HCT116 (cell line): ENCODE measurements around the gene OR10G3.

Experiments
- EGR1 ChIP-seq: IDR thresholded peaks from 2 replicates; pipeline ENCODE4 v1.6.1; 2012; ENCODE audit warnings: low read depth
- ELF1 ChIP-seq: IDR thresholded peaks from 2 replicates; pipeline ENCODE4 v1.6.1; 2012; ENCODE audit warnings: low read depth, borderline replicate concordance
- EZH2 ChIP-seq: fragments of 200-600 bp; sonication (generic); IDR thresholded peaks from 2 replicates; pipeline ENCODE4 v1.6.1; 2017; ENCODE audit warnings: antibody characterized with exemption, mixed run types
- EZH2phosphoT487 ChIP-seq: fragments of 200-600 bp; IDR thresholded peaks from 2 replicates; pipeline ENCODE4 v1.6.1; 2018; ENCODE audit warnings: antibody characterized with exemption, borderline replicate concordance
- FOSL1 ChIP-seq: IDR thresholded peaks from 2 replicates; pipeline ENCODE4 v1.6.1; 2012; ENCODE audit warnings: low read depth
- POLR2A ChIP-seq: IDR thresholded peaks from 2 replicates; pipeline ENCODE4 v1.7.0; 2011; ENCODE audit warnings: borderline replicate concordance; ENCODE audit not compliant: insufficient read depth, insufficient read length; ENCODE audit errors: extremely low read depth
- POLR2AphosphoS5 ChIP-seq: IDR thresholded peaks from 2 replicates; pipeline ENCODE4 v1.6.1; 2011; ENCODE audit warnings: mild to moderate bottlenecking, low read depth, low read length, moderate library complexity
- SIN3A ChIP-seq: IDR thresholded peaks from 2 replicates; pipeline ENCODE4 v1.6.1; 2012; ENCODE audit warnings: low read depth
- SP1 ChIP-seq: IDR thresholded peaks from 2 replicates; pipeline ENCODE4 v1.6.1; 2012; ENCODE audit warnings: low read depth
- YY1 ChIP-seq: IDR thresholded peaks from 2 replicates; pipeline ENCODE4 v1.6.1; 2011; ENCODE audit warnings: low read length, low read depth, moderate library complexity, mild to moderate bottlenecking; ENCODE audit not compliant: insufficient replicate concordance; ENCODE audit errors: extremely low read depth
- ZFX ChIP-seq: fragments of 450-650 bp; IDR thresholded peaks from 2 replicates; pipeline ENCODE4 v1.6.1; 2017
- TF ChIP-seq, protein P1 (sequence below), 3 experiments: fragments of 200-600 bp in 1 of 3; sonication (generic) in 1 of 3; IDR thresholded peaks in 2 of 3; conservative IDR thresholded peaks in 1 of 3; 2 replicates each; pipeline ENCODE4 v1.5.1; 2012 to 2017; ENCODE audit warnings: low read depth in 2 of 3, low read length in 2 of 3, antibody characterized with exemption in 1 of 3, borderline replicate concordance in 1 of 3, control low read depth in 1 of 3, mild to moderate bottlenecking in 1 of 3, mixed read lengths in 1 of 3, mixed run types in 1 of 3, moderate library complexity in 1 of 3; ENCODE audit not compliant: insufficient read depth in 1 of 3
- TF ChIP-seq, protein P2 (sequence below): IDR thresholded peaks from 2 replicates; pipeline ENCODE4 v1.6.1; 2011; ENCODE audit warnings: mild to moderate bottlenecking, low read length, moderate library complexity; ENCODE audit not compliant: insufficient replicate concordance; ENCODE audit errors: extremely low read depth
- TF ChIP-seq, protein P3 (sequence below): IDR thresholded peaks from 2 replicates; pipeline ENCODE4 v1.6.1; 2012; ENCODE audit warnings: low read depth

DNA sequence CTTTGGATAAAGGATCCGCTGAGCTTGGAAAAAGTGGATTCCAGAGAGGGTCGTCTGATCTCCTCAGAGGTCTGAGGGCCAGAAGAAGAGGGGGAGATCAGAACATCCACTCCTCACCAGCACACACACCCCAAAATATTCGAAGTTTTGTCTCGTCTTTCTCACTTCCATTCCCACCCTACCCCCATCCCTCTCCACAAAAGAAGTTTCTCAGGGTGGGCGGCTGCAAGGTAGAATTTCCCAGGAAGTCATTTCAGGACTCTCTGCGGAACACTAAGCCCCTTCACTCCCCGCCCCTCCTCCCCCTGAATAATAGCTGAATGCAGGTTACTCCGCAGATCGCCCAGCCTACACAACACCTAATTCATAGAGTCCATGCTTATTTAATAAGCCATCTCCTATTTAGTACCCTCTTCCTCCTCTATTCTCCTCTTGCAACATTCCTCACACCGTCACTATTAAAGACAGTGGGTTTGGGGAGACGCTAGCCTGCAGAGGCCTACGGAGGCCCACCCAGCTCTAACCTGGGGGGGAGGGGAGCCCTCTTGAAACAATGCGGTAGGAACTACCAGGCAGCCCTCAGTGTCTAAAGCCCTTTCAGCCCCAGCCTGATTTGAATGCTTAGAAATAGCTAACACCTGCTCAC is 53.1 kb downstream of the OR10G3 start:
- TF ChIP-seq ZFX, result no peak
- TF ChIP-seq, protein P1, sequence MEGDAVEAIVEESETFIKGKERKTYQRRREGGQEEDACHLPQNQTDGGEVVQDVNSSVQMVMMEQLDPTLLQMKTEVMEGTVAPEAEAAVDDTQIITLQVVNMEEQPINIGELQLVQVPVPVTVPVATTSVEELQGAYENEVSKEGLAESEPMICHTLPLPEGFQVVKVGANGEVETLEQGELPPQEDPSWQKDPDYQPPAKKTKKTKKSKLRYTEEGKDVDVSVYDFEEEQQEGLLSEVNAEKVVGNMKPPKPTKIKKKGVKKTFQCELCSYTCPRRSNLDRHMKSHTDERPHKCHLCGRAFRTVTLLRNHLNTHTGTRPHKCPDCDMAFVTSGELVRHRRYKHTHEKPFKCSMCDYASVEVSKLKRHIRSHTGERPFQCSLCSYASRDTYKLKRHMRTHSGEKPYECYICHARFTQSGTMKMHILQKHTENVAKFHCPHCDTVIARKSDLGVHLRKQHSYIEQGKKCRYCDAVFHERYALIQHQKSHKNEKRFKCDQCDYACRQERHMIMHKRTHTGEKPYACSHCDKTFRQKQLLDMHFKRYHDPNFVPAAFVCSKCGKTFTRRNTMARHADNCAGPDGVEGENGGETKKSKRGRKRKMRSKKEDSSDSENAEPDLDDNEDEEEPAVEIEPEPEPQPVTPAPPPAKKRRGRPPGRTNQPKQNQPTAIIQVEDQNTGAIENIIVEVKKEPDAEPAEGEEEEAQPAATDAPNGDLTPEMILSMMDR (IDR thresholded peaks at IDR 0.05 in 2 of 3, conservative IDR thresholded peaks at IDR 0.05 in 1 of 3; ENCODE audit: borderline replicate concordance in 1 of 3, insufficient read depth in 1 of 3, low read depth in 2 of 3, low read length in 2 of 3), result no peak
- no peak for TF ChIP-seq ELF1
- no peak for TF ChIP-seq YY1
- TF ChIP-seq SIN3A, result no peak
- TF ChIP-seq EZH2, result no peak
- TF ChIP-seq POLR2AphosphoS5, result no peak
- TF ChIP-seq FOSL1, result no peak
- TF ChIP-seq, protein P2, sequence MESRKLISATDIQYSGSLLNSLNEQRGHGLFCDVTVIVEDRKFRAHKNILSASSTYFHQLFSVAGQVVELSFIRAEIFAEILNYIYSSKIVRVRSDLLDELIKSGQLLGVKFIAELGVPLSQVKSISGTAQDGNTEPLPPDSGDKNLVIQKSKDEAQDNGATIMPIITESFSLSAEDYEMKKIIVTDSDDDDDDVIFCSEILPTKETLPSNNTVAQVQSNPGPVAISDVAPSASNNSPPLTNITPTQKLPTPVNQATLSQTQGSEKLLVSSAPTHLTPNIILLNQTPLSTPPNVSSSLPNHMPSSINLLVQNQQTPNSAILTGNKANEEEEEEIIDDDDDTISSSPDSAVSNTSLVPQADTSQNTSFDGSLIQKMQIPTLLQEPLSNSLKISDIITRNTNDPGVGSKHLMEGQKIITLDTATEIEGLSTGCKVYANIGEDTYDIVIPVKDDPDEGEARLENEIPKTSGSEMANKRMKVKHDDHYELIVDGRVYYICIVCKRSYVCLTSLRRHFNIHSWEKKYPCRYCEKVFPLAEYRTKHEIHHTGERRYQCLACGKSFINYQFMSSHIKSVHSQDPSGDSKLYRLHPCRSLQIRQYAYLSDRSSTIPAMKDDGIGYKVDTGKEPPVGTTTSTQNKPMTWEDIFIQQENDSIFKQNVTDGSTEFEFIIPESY, result no peak
- TF ChIP-seq SP1, result no peak
- no peak for TF ChIP-seq EZH2phosphoT487
- TF ChIP-seq, protein P3, sequence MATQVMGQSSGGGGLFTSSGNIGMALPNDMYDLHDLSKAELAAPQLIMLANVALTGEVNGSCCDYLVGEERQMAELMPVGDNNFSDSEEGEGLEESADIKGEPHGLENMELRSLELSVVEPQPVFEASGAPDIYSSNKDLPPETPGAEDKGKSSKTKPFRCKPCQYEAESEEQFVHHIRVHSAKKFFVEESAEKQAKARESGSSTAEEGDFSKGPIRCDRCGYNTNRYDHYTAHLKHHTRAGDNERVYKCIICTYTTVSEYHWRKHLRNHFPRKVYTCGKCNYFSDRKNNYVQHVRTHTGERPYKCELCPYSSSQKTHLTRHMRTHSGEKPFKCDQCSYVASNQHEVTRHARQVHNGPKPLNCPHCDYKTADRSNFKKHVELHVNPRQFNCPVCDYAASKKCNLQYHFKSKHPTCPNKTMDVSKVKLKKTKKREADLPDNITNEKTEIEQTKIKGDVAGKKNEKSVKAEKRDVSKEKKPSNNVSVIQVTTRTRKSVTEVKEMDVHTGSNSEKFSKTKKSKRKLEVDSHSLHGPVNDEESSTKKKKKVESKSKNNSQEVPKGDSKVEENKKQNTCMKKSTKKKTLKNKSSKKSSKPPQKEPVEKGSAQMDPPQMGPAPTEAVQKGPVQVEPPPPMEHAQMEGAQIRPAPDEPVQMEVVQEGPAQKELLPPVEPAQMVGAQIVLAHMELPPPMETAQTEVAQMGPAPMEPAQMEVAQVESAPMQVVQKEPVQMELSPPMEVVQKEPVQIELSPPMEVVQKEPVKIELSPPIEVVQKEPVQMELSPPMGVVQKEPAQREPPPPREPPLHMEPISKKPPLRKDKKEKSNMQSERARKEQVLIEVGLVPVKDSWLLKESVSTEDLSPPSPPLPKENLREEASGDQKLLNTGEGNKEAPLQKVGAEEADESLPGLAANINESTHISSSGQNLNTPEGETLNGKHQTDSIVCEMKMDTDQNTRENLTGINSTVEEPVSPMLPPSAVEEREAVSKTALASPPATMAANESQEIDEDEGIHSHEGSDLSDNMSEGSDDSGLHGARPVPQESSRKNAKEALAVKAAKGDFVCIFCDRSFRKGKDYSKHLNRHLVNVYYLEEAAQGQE, result no peak
- TF ChIP-seq POLR2A, result no peak
- TF ChIP-seq EGR1, result no peak
